ENCODE results near the gene NSD1.

DNA sequence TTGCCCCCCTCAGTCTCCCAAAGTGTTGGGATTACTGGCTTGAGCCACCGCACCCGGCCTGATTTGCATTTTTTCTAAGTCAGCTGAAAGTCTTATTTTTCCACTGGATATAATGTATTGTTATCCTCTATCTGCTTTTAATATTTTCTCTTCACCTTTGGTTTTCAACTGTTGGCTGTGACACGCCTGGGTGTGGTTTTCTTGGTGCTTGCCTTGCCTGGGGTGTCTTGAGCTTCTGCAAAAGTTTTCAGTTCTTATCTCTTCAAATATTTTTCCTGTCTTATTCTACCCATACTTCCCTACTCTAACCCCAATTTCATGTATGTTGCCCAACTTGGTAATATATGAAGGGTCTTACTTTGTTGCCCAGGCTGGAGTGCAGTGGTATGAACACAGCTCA lies 182.4 kb downstream of the NSD1 start:
- TF ChIP-seq, protein P1, sequence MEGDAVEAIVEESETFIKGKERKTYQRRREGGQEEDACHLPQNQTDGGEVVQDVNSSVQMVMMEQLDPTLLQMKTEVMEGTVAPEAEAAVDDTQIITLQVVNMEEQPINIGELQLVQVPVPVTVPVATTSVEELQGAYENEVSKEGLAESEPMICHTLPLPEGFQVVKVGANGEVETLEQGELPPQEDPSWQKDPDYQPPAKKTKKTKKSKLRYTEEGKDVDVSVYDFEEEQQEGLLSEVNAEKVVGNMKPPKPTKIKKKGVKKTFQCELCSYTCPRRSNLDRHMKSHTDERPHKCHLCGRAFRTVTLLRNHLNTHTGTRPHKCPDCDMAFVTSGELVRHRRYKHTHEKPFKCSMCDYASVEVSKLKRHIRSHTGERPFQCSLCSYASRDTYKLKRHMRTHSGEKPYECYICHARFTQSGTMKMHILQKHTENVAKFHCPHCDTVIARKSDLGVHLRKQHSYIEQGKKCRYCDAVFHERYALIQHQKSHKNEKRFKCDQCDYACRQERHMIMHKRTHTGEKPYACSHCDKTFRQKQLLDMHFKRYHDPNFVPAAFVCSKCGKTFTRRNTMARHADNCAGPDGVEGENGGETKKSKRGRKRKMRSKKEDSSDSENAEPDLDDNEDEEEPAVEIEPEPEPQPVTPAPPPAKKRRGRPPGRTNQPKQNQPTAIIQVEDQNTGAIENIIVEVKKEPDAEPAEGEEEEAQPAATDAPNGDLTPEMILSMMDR (conservative IDR thresholded peaks at IDR 0.05 in 1 of 2, IDR thresholded peaks at IDR 0.05 in 1 of 2; ENCODE audit: low read depth in 1 of 2, low read length in 2 of 2), result no peak
- TF ChIP-seq EZH2 (IDR thresholded peaks at IDR 0.05; ENCODE audit: low read length, missing control alignments), result no peak

Measured in fibroblast of lung (primary cell).